ENCODE data around the gene KCMF1.

KCMF1 gene

DNA sequence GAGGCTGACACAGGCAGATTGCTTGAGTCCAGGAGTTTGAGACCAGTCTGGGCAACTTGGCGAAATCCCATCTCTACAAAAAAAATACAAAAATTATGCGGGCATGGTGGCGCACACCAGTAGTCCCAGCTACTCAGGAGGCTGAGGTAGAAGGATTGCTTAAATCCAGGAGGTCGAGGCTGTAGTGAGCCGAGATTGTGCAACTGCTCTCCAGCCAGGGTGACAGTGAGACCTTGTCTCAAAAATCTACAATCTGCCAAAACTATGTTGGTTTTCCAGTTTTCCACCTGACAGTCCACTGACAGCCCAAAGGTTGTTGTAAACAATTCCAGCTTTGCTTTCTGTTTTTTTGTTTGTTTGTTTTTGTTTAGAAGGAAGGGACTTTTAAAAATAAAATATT is 51.3 kb downstream of the KCMF1 start:
- Histone ChIP-seq H3K27ac (no peak overlapping the region), H3K4me3 (ENCODE audit: low read depth, low read length) (no peak overlapping the region), H3K9me3 (ENCODE audit: severe bottlenecking) (no peaks in the 10 kb centered on the region), H3K36me3 (peaks cover 4% of the 10 kb centered on the region), H3K27me3 (ENCODE audit: insufficient read depth, low read depth, severe bottlenecking) (no peaks in the 10 kb centered on the region)
- TF ChIP-seq, protein P1, sequence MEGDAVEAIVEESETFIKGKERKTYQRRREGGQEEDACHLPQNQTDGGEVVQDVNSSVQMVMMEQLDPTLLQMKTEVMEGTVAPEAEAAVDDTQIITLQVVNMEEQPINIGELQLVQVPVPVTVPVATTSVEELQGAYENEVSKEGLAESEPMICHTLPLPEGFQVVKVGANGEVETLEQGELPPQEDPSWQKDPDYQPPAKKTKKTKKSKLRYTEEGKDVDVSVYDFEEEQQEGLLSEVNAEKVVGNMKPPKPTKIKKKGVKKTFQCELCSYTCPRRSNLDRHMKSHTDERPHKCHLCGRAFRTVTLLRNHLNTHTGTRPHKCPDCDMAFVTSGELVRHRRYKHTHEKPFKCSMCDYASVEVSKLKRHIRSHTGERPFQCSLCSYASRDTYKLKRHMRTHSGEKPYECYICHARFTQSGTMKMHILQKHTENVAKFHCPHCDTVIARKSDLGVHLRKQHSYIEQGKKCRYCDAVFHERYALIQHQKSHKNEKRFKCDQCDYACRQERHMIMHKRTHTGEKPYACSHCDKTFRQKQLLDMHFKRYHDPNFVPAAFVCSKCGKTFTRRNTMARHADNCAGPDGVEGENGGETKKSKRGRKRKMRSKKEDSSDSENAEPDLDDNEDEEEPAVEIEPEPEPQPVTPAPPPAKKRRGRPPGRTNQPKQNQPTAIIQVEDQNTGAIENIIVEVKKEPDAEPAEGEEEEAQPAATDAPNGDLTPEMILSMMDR (IDR thresholded peaks at IDR 0.05; ENCODE audit: low read depth, low read length): no peak
- DNase-seq: no peak

DNA sequence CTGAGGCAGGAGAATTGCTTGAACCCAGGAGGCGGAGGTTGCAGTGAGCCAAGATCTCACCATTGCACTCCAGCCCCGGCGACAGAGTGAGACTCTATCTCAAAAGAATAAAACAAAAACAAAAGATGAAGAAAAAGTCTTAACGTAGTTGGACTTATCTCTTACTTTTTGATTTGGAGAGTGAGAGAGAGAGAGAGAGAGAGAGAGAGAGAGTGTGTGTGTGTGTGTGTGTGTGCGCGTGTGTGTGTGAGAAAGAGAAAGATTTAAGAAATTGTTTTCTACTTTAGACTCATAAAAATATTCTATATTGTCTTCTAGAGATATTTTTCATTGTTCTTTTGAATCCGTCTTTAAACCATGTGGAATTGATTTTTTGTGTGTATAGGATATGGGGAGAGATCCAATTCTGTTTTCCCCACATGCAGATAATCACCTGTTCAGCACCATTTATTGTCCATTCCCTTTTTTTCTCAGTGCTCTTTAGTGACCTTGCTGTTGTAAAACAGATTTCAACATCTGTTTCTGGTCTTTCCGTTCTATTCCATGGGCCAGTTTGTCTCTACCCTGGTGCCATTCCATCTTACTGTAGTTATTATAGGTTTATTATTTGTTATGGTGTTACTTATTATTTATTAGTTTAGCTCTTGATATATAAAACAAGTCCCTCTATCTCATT is 53.5 kb downstream of the KCMF1 start:
- TF ChIP-seq, protein P1 (IDR thresholded peaks at IDR 0.05; ENCODE audit: low read depth, low read length): no peak
- H3K27me3 ChIP-seq (ENCODE audit: insufficient read depth, low read depth, severe bottlenecking): no peaks in the 10 kb centered on the region
- no peak for DNase-seq
- H3K27ac ChIP-seq: no peak overlapping the region
- no peak overlapping the region for H3K4me3 ChIP-seq (ENCODE audit: low read depth, low read length)
- H3K36me3 ChIP-seq: peaks cover 20% of the 10 kb centered on the region
- H3K9me3 ChIP-seq (ENCODE audit: severe bottlenecking): no peaks in the 10 kb centered on the region

DNA sequence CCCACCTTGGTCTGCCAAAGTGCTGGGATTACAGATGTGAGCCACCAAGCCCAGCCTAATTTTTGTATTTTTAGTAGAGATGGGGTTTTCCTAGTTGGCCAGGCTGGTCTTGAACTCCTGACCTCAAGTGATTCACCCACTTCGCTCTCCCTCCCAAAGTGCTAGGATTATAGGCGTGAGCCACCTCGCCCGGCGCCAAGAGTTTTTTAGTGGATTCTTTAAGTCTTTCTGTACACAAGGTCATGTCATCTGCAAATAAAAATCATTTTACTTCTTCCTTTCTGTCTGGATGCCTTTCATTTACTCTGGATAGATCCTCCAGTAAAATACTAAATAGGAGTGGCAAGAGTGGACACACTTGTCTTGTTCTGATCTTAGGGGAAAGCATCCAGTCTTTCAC is 61.7 kb downstream of the KCMF1 start:
- H3K27me3 ChIP-seq (ENCODE audit: insufficient read depth, low read depth, severe bottlenecking): no peaks in the 10 kb centered on the region
- peaks cover 68% of the 10 kb centered on the region for H3K36me3 ChIP-seq
- no peak overlapping the region for H3K4me3 ChIP-seq (ENCODE audit: low read depth, low read length)
- H3K27ac ChIP-seq: no peak overlapping the region
- DNase-seq: no peak
- no peaks in the 10 kb centered on the region for H3K9me3 ChIP-seq (ENCODE audit: severe bottlenecking)
- TF ChIP-seq, protein P1 (IDR thresholded peaks at IDR 0.05; ENCODE audit: low read depth, low read length): no peak

DNA sequence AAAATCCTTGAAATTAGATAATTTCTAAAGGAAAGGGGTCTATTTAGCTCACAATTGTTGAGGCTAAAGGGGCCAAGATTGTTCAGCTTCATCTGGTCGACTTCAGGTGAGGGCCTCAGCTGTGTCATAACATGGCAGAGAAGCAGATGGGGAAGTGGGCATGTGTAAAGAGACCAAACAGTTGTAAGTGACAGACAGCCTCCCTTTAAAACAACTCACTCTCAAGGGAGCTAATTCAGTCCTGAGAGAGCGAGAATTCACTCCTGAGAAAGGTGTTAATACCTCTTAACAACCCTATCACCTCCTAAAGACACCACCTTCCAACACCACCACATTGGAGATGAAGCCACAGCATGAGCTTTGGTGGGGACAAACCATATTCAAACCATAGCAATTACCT is 62.4 kb downstream of the KCMF1 start:
- no peaks in the 10 kb centered on the region for H3K9me3 ChIP-seq (ENCODE audit: severe bottlenecking)
- no peak overlapping the region for H3K27ac ChIP-seq
- H3K4me3 ChIP-seq (ENCODE audit: low read depth, low read length): no peak overlapping the region
- no peaks in the 10 kb centered on the region for H3K27me3 ChIP-seq (ENCODE audit: insufficient read depth, low read depth, severe bottlenecking)
- TF ChIP-seq, protein P1 (IDR thresholded peaks at IDR 0.05; ENCODE audit: low read depth, low read length): no peak
- H3K36me3 ChIP-seq: peaks cover 65% of the 10 kb centered on the region
- no peak for DNase-seq

DNA sequence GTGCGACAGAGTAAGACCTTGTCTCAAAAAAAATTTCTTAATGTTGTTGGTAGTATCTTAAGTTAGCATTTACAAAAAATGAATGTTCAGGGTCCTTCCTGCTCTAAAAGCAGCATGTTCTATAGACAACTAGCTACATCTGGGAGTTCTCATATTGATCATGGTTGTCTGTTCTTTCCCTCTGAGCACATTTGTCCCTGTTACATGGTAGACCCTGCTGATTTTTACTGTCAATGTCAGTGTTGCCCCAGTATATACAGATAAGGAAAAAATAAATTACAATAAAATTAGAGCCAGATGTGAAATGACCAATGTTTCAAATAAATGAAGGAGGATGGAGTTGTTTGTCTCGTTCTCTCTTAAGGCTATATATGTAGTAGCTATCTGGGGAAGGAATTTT is 63.2 kb downstream of the KCMF1 start:
- DNase-seq: no peak
- Histone ChIP-seq H3K27ac (no peak overlapping the region), H3K36me3 (peaks cover 57% of the 10 kb centered on the region)

More for the DNA sequence above, 63.2 kb downstream of the KCMF1 start:
- Histone ChIP-seq H3K4me3 (ENCODE audit: low read depth, low read length) (no peak overlapping the region), H3K27me3 (ENCODE audit: insufficient read depth, low read depth, severe bottlenecking) (no peaks in the 10 kb centered on the region), H3K9me3 (ENCODE audit: severe bottlenecking) (no peaks in the 10 kb centered on the region)
- TF ChIP-seq, protein P1 (IDR thresholded peaks at IDR 0.05; ENCODE audit: low read depth, low read length): no peak

Data from WERI-Rb-1 (cell line).